ENCODE results near the gene GBX2.

- TF ChIP-seq POLR2A (IDR thresholded peaks at IDR 0.05; ENCODE audit: borderline replicate concordance, extremely low read depth, insufficient read depth, insufficient read length) (no peak), EZH2phosphoT487 (IDR thresholded peaks at IDR 0.05; ENCODE audit: borderline replicate concordance) (no peak), CTCF (IDR thresholded peaks at IDR 0.05 in 2 of 3, conservative IDR thresholded peaks at IDR 0.05 in 1 of 3; ENCODE audit: borderline replicate concordance in 1 of 3, insufficient read depth in 1 of 3, low read depth in 2 of 3, low read length in 2 of 3) (no peak)
Measured at GRCh38 chr2:236170590-236171165, 2.5 kb upstream of the GBX2 start.
